Measurements from ENCODE around the gene DAO. TPM values are rescaled to one million over a fixed set of nuclear protein-coding genes. Genes with fewer than 3 reads are reported as not detected.

DAO gene
- total RNA-seq, 1 experiment from 2014 or later: not detected

DNA sequence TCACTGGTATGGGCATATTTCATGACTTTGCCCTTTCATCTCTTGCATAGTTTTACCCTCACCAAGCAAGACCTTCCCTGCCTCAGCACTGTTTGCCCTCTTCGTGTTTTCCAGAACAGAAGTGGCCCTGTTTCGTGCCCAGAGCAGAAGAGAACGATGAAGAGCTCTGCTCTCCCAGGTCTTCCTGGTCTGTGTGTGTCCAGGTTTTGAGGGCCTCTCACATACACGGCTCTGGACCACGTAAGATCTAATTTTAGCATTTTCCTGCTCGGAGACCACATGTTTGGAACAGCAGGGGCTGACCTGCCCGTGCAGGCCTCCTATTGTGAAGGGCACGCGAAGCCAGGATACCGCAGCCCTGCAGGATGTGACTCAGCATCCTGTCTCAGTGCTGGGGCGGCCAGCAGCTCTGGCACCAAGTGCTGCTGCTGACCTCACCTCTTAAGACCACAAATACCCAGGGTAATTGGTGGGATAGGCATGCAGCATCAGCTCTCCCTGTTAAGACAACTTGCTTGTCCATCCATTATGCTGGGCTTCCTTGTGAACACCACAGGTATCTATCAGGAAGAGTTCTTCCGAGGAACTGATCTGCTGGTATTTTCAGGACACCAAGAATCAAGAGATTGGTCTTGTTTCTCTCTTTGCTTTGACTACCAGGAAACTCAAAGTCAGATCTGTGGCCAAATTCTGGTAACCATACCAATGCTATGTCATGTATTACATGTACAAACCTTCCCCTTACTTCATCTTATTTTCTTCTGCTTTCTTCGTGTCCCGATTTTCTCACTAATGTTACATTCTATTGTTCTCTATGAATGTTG lies 41.5 kb upstream of the DAO start:
- H3K79me2 ChIP-seq (ENCODE audit: insufficient read depth, low read length): no peaks in the 10 kb centered on the region
- H3K18ac ChIP-seq (ENCODE audit: insufficient read length, low read depth, low read length): peak overlapping the region; percentile 69
- H2BK15ac ChIP-seq (ENCODE audit: low read depth, low read length): no peak overlapping the region
- H2BK20ac ChIP-seq (ENCODE audit: low read depth, low read length, poor library complexity, severe bottlenecking): no peak overlapping the region
- no peaks in the 10 kb centered on the region for H3K79me1 ChIP-seq (ENCODE audit: insufficient read depth, low read depth, low read length, poor library complexity, severe bottlenecking)
- no peaks in the 10 kb centered on the region for H3K27me3 Mint-ChIP-seq (ENCODE audit: low read depth)
- H3K4me1 Mint-ChIP-seq: peaks cover 25 to 42% of the 10 kb centered on the region in 2 experiments
- TF ChIP-seq, protein P1, sequence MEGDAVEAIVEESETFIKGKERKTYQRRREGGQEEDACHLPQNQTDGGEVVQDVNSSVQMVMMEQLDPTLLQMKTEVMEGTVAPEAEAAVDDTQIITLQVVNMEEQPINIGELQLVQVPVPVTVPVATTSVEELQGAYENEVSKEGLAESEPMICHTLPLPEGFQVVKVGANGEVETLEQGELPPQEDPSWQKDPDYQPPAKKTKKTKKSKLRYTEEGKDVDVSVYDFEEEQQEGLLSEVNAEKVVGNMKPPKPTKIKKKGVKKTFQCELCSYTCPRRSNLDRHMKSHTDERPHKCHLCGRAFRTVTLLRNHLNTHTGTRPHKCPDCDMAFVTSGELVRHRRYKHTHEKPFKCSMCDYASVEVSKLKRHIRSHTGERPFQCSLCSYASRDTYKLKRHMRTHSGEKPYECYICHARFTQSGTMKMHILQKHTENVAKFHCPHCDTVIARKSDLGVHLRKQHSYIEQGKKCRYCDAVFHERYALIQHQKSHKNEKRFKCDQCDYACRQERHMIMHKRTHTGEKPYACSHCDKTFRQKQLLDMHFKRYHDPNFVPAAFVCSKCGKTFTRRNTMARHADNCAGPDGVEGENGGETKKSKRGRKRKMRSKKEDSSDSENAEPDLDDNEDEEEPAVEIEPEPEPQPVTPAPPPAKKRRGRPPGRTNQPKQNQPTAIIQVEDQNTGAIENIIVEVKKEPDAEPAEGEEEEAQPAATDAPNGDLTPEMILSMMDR (conservative IDR thresholded peaks at IDR 0.05): no peak
- no peak overlapping the region for H3K4me2 ChIP-seq (ENCODE audit: insufficient read depth, insufficient read length, low read length)
- no peak overlapping the region for H4K91ac ChIP-seq (ENCODE audit: insufficient read length, low read depth, low read length)
- no peaks in the 10 kb centered on the region for H3K27me3 ChIP-seq (ENCODE audit: insufficient read depth, low read length)
- peaks cover 7% of the 10 kb centered on the region; the same call in 1 of the 2 replicates for H3K4me1 ChIP-seq (ENCODE audit: insufficient read depth, low read length)
- H4K20me1 ChIP-seq (ENCODE audit: control insufficient read depth, insufficient read depth, insufficient read length): no peaks in the 10 kb centered on the region
- no peak overlapping the region for H2AFZ ChIP-seq (ENCODE audit: low read length)
- no peak overlapping the region for H4K5ac ChIP-seq (ENCODE audit: insufficient read length, low read depth, low read length)
- no peak overlapping the region for H3K14ac ChIP-seq (ENCODE audit: insufficient read depth, low read length)
- H3K9me3 Mint-ChIP-seq: no peaks in the 10 kb centered on the region
- H3T11ph ChIP-seq (ENCODE audit: low read length): no peak overlapping the region
- no peak overlapping the region for H3K4ac ChIP-seq (ENCODE audit: low read depth, low read length)
- no CpG with 5 or more reads among the region's 14 CpGs for WGBS (ENCODE audit: extremely low coverage, insufficient read length, low lambda C conversion rate)
- H3K4me3 Mint-ChIP-seq: peak overlapping the region in 1 of 2 experiments; percentile 4; a peak in 1 of 5 replicates
- no peaks in the 10 kb centered on the region for H3K23me2 ChIP-seq (ENCODE audit: insufficient read length, low read depth, low read length, poor library complexity, severe bottlenecking)
- H3K56ac ChIP-seq (ENCODE audit: insufficient read length, low read depth, low read length): no peak overlapping the region
- peak overlapping the region; percentile 36 for H3K27ac ChIP-seq (ENCODE audit: insufficient read length, low read depth, low read length)
- H3K27ac Mint-ChIP-seq: peak overlapping the region; percentile 34 to 85 (median 59); a peak in 6 of 7 replicates
- H4K8ac ChIP-seq (replicated peaks; ENCODE audit: insufficient read length, low read depth, low read length): no peak overlapping the region
- no peak overlapping the region for H2AK5ac ChIP-seq (ENCODE audit: insufficient read length, low read length)
- peak overlapping the region; percentile 32 for H2BK5ac ChIP-seq (ENCODE audit: insufficient read length, low read length)
- no peak overlapping the region for H2BK120ac ChIP-seq (ENCODE audit: low read depth, low read length, poor library complexity, severe bottlenecking)
- H2BK12ac ChIP-seq (ENCODE audit: insufficient read length, low read depth, low read length): no peak overlapping the region
- no peaks in the 10 kb centered on the region for H3K9me3 ChIP-seq (ENCODE audit: control insufficient read depth, low read depth, low read length)
- H3K9ac ChIP-seq (ENCODE audit: extremely low read depth, insufficient read length, low read length): no peak overlapping the region
- H3K23ac ChIP-seq (ENCODE audit: insufficient read length, low read depth, low read length): no peak overlapping the region
- peak; percentile 96 for DNase-seq
- H3K36me3 Mint-ChIP-seq (ENCODE audit: insufficient read depth in 1 of 3, low read depth in 3 of 3): peaks cover 4 to 28% (median 5%) of the 10 kb centered on the region in 3 experiments; a peak in 6 of 7 replicates

Measured in H9 (cell line).